ENCODE measurements around the gene TAS1R2. TPM values are rescaled to one million over a fixed set of nuclear protein-coding genes. Genes with fewer than 3 reads are reported as not detected.

Gene TAS1R2
- total and polyA plus RNA-seq, 9 of the 15 experiments (the other 6 are each of a cell fraction or from before 2014, with no cell fraction given), result not detected

- Histone ChIP-seq H3K79me2 (ENCODE audit: control insufficient read depth, insufficient read depth, low read length) (peaks cover 11% of the 10 kb centered on the region; the same call in 1 of the 3 replicates), H3K27ac (ENCODE audit: extremely low read depth, low read depth, low read length) (no peak overlapping the region), H3K4me2 (ENCODE audit: insufficient read depth, low read length) (no peak overlapping the region), H3K36me3 (ENCODE audit: control insufficient read depth, insufficient read depth, low read length) (0 out of 3 replicates have a peak, but pooled peaks cover 6% of the 10 kb centered on the region), H3K9ac (ENCODE audit: insufficient read depth in 1 of 2, low read depth in 2 of 2, low read length in 2 of 2) (peak overlapping the region in 1 of 2 experiments; percentile 55; a peak in 1 of 4 replicates), H3K9me3 (replicated peaks; ENCODE audit: control insufficient read depth, insufficient read depth, low read depth, low read length) (no peaks in the 10 kb centered on the region), H3K9me1 (ENCODE audit: control insufficient read depth, insufficient read depth, low read length) (no peaks in the 10 kb centered on the region), H3K4me3 (no peak overlapping the region), H4K20me1 (replicated peaks; ENCODE audit: control insufficient read depth, insufficient read depth, low read length) (peaks cover 15% of the 10 kb centered on the region), H2AFZ (ENCODE audit: low read depth, low read length) (no peak overlapping the region), H3K4me1 (replicated peaks in 1 of 2; ENCODE audit: control insufficient read depth in 2 of 2, insufficient read depth in 2 of 2, low read length in 2 of 2) (peaks cover 28 to 33% of the 10 kb centered on the region in 2 experiments), H3K27me3 (ENCODE audit: control insufficient read depth in 2 of 2, insufficient read depth in 2 of 2, low read length in 2 of 2) (no peaks in the 10 kb centered on the region)
- FAIRE-seq (no peak), DNase-seq (ENCODE audit: extremely low read depth in 1 of 4, low spot score in 3 of 4) (no peak), ATAC-seq (no peak)
- 65% methylated on average over 4 of the region's 4 CpGs for WGBS (ENCODE audit: insufficient coverage, low coverage, missing lambda C conversion rate)
- in situ Hi-C loops (cut with MboI) (loop anchor here (10.0 kb wide), 1 partner anchor 325 kb away; no protein-coding TSS in a partner anchor), intact Hi-C loops (cut with micrococcal nuclease) (loop anchor here (10.0 kb wide), 1 partner anchor 755 kb away; no protein-coding TSS in a partner anchor)
- POLR2A ChIA-PET, result interaction anchor here (0.6 to 1.5 kb wide), 3 partner anchors 9 to 660 kb away, joined by 3 to 7 read pairs (median 3); no protein-coding TSS in a partner anchor
- CTCF ChIA-PET (ENCODE audit: low intra/inter-chr PET ratio), result no interaction called here
- TF ChIP-seq CHD1 (IDR thresholded peaks at IDR 0.05; ENCODE audit: low read length) (no peak), ZFP36 (IDR thresholded peaks at IDR 0.05; ENCODE audit: low read depth, low read length, partially characterized antibody) (peak; percentile 8), ZNF77 (CRISPR knock-in tag; IDR thresholded peaks at IDR 0.05) (no peak), ADNP (tag; IDR thresholded peaks at IDR 0.05) (peak; percentile 70), CHD2 (IDR thresholded peaks at IDR 0.05; ENCODE audit: low read depth, low read length) (no peak), BCOR (IDR thresholded peaks at IDR 0.05) (peak; percentile 86), NR2F6 (CRISPR knock-in tag; IDR thresholded peaks at IDR 0.05) (no peak), KDM1A (IDR thresholded peaks at IDR 0.05) (peak; percentile 41 to 44; a peak in 2 of 4 replicates), ZFX (CRISPR knock-in tag; IDR thresholded peaks at IDR 0.05) (peak; percentile 38), ZNF780A (CRISPR knock-in tag; IDR thresholded peaks at IDR 0.05) (no peak), RBM25 (IDR thresholded peaks at IDR 0.05; ENCODE audit: low read depth, low read length, severe bottlenecking) (peak; percentile 90), PHB2 (IDR thresholded peaks at IDR 0.05; ENCODE audit: low read depth) (no peak), MAX (CRISPR knock-in tag; IDR thresholded peaks at IDR 0.05) (peak; percentile 38; the same call in 1 of the 2 replicates), ETS1 (conservative IDR thresholded peaks at IDR 0.05; ENCODE audit: control insufficient read depth, low read depth, low read length) (no peak), SPI1 (IDR thresholded peaks at IDR 0.05; ENCODE audit: borderline replicate concordance, low read depth, low read length) (peak; percentile 91), JUN (IDR thresholded peaks at IDR 0.05; ENCODE audit: borderline replicate concordance, low read depth, low read length) (no peak), JUN (CRISPR knock-in tag; IDR thresholded peaks at IDR 0.05; ENCODE audit: borderline replicate concordance) (no peak)
- BruUV-seq (replicated peaks), result no TSS peak
Observed at GRCh38 chr1:18899363-18900049, 40.0 kb upstream of the TAS1R2 start.
